Heart right ventricle (tissue), 16 donors: Measurements from ENCODE around the gene PRSS8. TPM values are rescaled to one million over a fixed set of nuclear protein-coding genes. Genes with fewer than 3 reads are reported as not detected.

Experiments
- ATAC-seq, 8 donors: fragments of 200-7000 bp; cut with Tn5 transposase; one replicate each; pipeline ENCODE4 v1.9.1; 2020; ENCODE audit warnings: mild to moderate bottlenecking in 8 of 8, moderate library complexity in 8 of 8, moderate number of reproducible peaks in 1 of 8
- DNase-seq, 2 donors: peaks; one replicate each; pipeline ENCODE4 v3.0.0-alpha.2; 2020
- H3K27ac ChIP-seq, 10 donors: fragments of 200-600 bp; sonication (generic) in 2 of 10; one replicate each; pipeline versions ENCODE4 v1.5.0 to v1.8.0; 2020 to 2022; ENCODE audit warnings: mild to moderate bottlenecking in 3 of 10
- H3K27me3 ChIP-seq, 7 donors: fragments of 200-600 bp; one replicate each; pipeline ENCODE4 v1.8.0; 2021 to 2022; ENCODE audit warnings: mild to moderate bottlenecking in 2 of 7
- H3K36me3 ChIP-seq, 9 donors: fragments of 200-600 bp; sonication (generic) in 1 of 9; one replicate each; pipeline versions ENCODE4 v1.5.0 to v1.8.0; 2020 to 2022; ENCODE audit warnings: mild to moderate bottlenecking in 2 of 9
- H3K4me1 ChIP-seq, 9 donors: fragments of 200-600 bp; sonication (generic) in 1 of 9; one replicate each; pipeline versions ENCODE4 v1.5.0 to v1.8.0; 2020 to 2022; ENCODE audit warnings: mild to moderate bottlenecking in 4 of 9
- H3K4me3 ChIP-seq, 10 donors: fragments of 200-600 bp; sonication (generic) in 2 of 10; one replicate each; pipeline versions ENCODE4 v1.5.0 to v1.8.0; 2020 to 2022; ENCODE audit warnings: mild to moderate bottlenecking in 7 of 10, moderate library complexity in 2 of 10
- H3K9me3 ChIP-seq, 11 donors: fragments of 200-600 bp in 10 of 11; sonication (generic) in 2 of 11; one replicate each; pipeline versions ENCODE4 v1.5.0 to v1.8.0; 2013 to 2022; ENCODE audit warnings: mild to moderate bottlenecking in 2 of 11, control low read depth in 1 of 11, moderate library complexity in 1 of 11
- WGBS, 2 donors: extraction: QIAGEN DNeasy Blood & Tissue Kit; methylation state at CpG; one replicate each; pipeline ENCODE4 v1.1.7; 2013; ENCODE audit warnings: inconsistent platforms in 1 of 2; 5-methylcytosine and 5-hydroxymethylcytosine counted together
- intact Hi-C, 10 donors: fragments of 100-400 bp; cut with DNase I; formaldehyde crosslinking; loops; one replicate each; pipeline versions ENCODE4 v1.11.1 to v1.14.2; 2022
- polyA plus RNA-seq, 2 donors: library from polyadenylated mRNA; stranded (reverse); fragments of 200-250 nt; gene quantifications; one replicate each; pipeline ENCODE4 v1.2.3, GENCODE V29; 2013
- total RNA-seq, 10 donors: library from RNA; stranded (reverse); fragmentation: NEBNext Ultra II Directional in 3 of 10; extraction: Animal tissue kit (Norgen Biotek cat#: 25700) in 3 of 10; gene quantifications; one replicate each; pipeline versions ENCODE4 v1.2.1 to v1.2.4, GENCODE V29; 2021 to 2023
- TF ChIP-seq, protein P1 (sequence below), 9 donors: fragments of 200-600 bp; sonication (generic) in 2 of 9; IDR thresholded peaks; one replicate each; pipeline versions ENCODE4 v1.5.0 to v1.8.0; 2021 to 2022; ENCODE audit warnings: antibody characterized with exemption in 9 of 9, mild to moderate bottlenecking in 5 of 9, moderate library complexity in 1 of 9
- donor health status: Arrhythmogenic right ventricular cardiomyopathy.
- donor health status: ischemic (EF 13 %, LVEDD 7.1; RV severe dilation, severe dysfunction).
- donor health status: healthy with polysubstance abuse.
- donor health status: DM: no; HTN: yes; CAD: no.
- donor health status: DM: no; HTN: no; CAD: no.
- donor health status: ischemic (EF 25% LVEDD 6.9; RV normal size, moderate dysfunction).
- donor health status: ischemic (EF 25% LVEDD 5.7; RV mildly dilated, moderate dysfunction).
- donor health status: healthy.
- donor health status: DM: yes; HTN: yes; CAD: no.
- donor health status: Ischemic cardiomyopathy.
- donor health status: ischemic (EF 35%, LVEDD 5.7; RV mildly dilated, moderate dysfunction).
- donor health status: nonischemic (EF 11% LVEDD 7.7; RV severe dilation, severe dysfunction).
- donor health status: DM: yes; HTN: yes; CAD: no.
- donor health status: PGD.
- donor health status: ischemic (EF 29% LVEDD 5.4; RV normal size, mild dysfunction).
- donor health status: nonischemic (EF 23%, LVEDD 6.1; RV moderate dilation, normal function).

PRSS8 gene
- total and polyA plus RNA-seq, 12 donors: 0.09 to 0.57 (median 0.16) TPM; not detected in 7

GRCh38 chr16:31118223-31119155, 17.0 kb downstream of the PRSS8 start:
- Histone ChIP-seq H3K9me3 (no peaks in the 10 kb centered on the region), H3K4me1 (peaks cover 2 to 53% (median 30%) of the 10 kb centered on the region in 9 donors), H3K27ac (peak overlapping the region; percentile 91 to 98 (median 96)), H3K4me3 (peak overlapping the region; percentile 44 to 87 (median 74)), H3K27me3 (no peaks in the 10 kb centered on the region), H3K36me3 (peaks cover 0 to 48% (median 37%) of the 10 kb centered on the region in 9 donors)
- DNase-seq (no peak), ATAC-seq (peak in 3 of 8 donors; percentile 2 to 13 (median 11))
- WGBS, 2 donors: 52 to 58% methylated on average over 9 of the region's 9 CpGs
- intact Hi-C loops: loop anchor here in 5 of 10 donors (1.0 to 10.0 kb wide), 4 partner anchors 20 to 336 kb away; partner anchors contain the start of genes ARMC5 (in 1 of the 5) and FUS (in 1 of the 5)
- TF ChIP-seq, protein P1, sequence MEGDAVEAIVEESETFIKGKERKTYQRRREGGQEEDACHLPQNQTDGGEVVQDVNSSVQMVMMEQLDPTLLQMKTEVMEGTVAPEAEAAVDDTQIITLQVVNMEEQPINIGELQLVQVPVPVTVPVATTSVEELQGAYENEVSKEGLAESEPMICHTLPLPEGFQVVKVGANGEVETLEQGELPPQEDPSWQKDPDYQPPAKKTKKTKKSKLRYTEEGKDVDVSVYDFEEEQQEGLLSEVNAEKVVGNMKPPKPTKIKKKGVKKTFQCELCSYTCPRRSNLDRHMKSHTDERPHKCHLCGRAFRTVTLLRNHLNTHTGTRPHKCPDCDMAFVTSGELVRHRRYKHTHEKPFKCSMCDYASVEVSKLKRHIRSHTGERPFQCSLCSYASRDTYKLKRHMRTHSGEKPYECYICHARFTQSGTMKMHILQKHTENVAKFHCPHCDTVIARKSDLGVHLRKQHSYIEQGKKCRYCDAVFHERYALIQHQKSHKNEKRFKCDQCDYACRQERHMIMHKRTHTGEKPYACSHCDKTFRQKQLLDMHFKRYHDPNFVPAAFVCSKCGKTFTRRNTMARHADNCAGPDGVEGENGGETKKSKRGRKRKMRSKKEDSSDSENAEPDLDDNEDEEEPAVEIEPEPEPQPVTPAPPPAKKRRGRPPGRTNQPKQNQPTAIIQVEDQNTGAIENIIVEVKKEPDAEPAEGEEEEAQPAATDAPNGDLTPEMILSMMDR (IDR thresholded peaks at IDR 0.05): no peak

- peak; percentile 98 to 99 for DNase-seq
- WGBS, 2 donors: 0 to 1% methylated on average over 60 to 68 of the region's 68 CpGs
- ATAC-seq: peak; percentile 93 to 97 (median 94)
- H3K4me3 ChIP-seq: peak within 1 kb of the TSS; percentile 44 to 87 (median 74)
- H3K9me3 ChIP-seq: no peaks in the 10 kb centered on the region
- intact Hi-C loops: loop anchor here in 5 of 10 donors (1.0 to 10.0 kb wide), 4 partner anchors 21 to 337 kb away; partner anchors contain the start of genes ARMC5 (in 1 of the 5) and FUS (in 1 of the 5)
- H3K27ac ChIP-seq: peak within 1 kb of the TSS; percentile 91 to 98 (median 96)
- peaks cover 0 to 45% (median 33%) of the 10 kb centered on the region in 9 donors for H3K36me3 ChIP-seq
- peaks cover 10 to 62% (median 39%) of the 10 kb centered on the region in 9 donors for H3K4me1 ChIP-seq
- TF ChIP-seq, protein P1 (IDR thresholded peaks at IDR 0.05): no peak
- no peaks in the 10 kb centered on the region for H3K27me3 ChIP-seq
Observed at GRCh38 chr16:31117384-31118222, 17.9 kb downstream of the PRSS8 start, which contains the start of gene KAT8. Gene KAT8 (plus strand): TSS chr16:31117664. CDS start chr16:31117682, 18 bp downstream.

DNA sequence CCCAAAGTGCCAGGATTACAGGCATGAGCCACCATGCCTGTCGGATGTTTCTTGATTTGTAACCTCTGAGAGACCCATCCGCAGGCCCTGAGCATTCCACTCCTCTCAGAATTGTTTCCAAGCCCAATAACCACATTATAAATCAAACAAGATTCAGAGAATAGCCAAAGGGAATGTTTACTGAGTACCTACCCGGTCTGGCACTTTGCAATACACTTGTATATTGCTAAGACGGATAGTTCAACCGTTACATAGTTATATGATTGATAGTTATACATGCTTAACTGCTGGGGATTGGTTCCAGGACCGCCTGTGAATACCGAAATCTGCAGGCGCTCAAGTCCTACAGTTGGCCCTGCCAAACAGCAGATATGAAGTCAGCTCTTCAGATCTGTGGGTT, 21.1 kb downstream of the PRSS8 start:
- H3K4me1 ChIP-seq: peaks cover 13 to 73% (median 47%) of the 10 kb centered on the region in 9 donors
- H3K4me3 ChIP-seq: no peak overlapping the region
- H3K27ac ChIP-seq: peak overlapping the region in 9 of 10 donors; percentile 76 to 90 (median 86)
- H3K27me3 ChIP-seq: no peaks in the 10 kb centered on the region
- ATAC-seq (no peak), DNase-seq (no peak)
- H3K36me3 ChIP-seq: peaks cover 0 to 45% (median 31%) of the 10 kb centered on the region in 9 donors
- intact Hi-C loops: loop anchor here in 1 of 10 donors (10.0 kb wide), 1 partner anchor 340 kb away; the partner anchor contains the start of gene ARMC5
- no peaks in the 10 kb centered on the region for H3K9me3 ChIP-seq
- WGBS, 2 donors: 92 to 94% methylated on average over 8 of the region's 8 CpGs
- TF ChIP-seq, protein P1 (IDR thresholded peaks at IDR 0.05): no peak
